Liver (tissue), 9 donors: ENCODE results near the gene CRYGB. TPM values are rescaled to one million over a fixed set of nuclear protein-coding genes. Genes with fewer than 3 reads are reported as not detected.
"Not testable (repeated sequence)": the region's sequence is repeated elsewhere in the genome, so short reads cannot be mapped to it uniquely, and the experiment has no call there.

ENCODE experiments used
- DNase-seq: peaks from one replicate; pipeline ENCODE4 v3.0.0-alpha.2; 2017; ENCODE audit warnings: low spot score
- H3K27ac ChIP-seq, 2 donors: one replicate each; pipeline ENCODE4 v1.7.0; 2013; ENCODE audit warnings: inconsistent platforms in 2 of 2, low read length in 2 of 2, control low read depth in 1 of 2, low read depth in 1 of 2, mild to moderate bottlenecking in 1 of 2
- H3K27me3 ChIP-seq, 4 donors: one replicate each; pipeline versions ENCODE4 v1.6.1 to v1.7.0; 2013; ENCODE audit warnings: low read length in 3 of 4, inconsistent platforms in 1 of 4, mild to moderate bottlenecking in 1 of 4, moderate library complexity in 1 of 4; ENCODE audit not compliant: control insufficient read depth in 4 of 4, insufficient read depth in 4 of 4
- H3K36me3 ChIP-seq, 4 donors: one replicate each; pipeline versions ENCODE4 v1.6.1 to v1.7.0; 2013; ENCODE audit warnings: low read length in 3 of 4, mild to moderate bottlenecking in 3 of 4, low read depth in 1 of 4, moderate library complexity in 1 of 4; ENCODE audit not compliant: control insufficient read depth in 4 of 4, insufficient read depth in 3 of 4
- H3K4me1 ChIP-seq, 4 donors: one replicate each; pipeline versions ENCODE4 v1.6.1 to v1.7.0; 2013; ENCODE audit warnings: low read length in 3 of 4, mild to moderate bottlenecking in 3 of 4, moderate library complexity in 1 of 4; ENCODE audit not compliant: control insufficient read depth in 4 of 4, insufficient read depth in 4 of 4
- H3K4me3 ChIP-seq, 3 donors: one replicate each; pipeline versions ENCODE4 v1.6.1 to v1.7.0; 2013; ENCODE audit warnings: low read length in 3 of 3, control low read depth in 1 of 3, low read depth in 1 of 3, mild to moderate bottlenecking in 1 of 3
- H3K9ac ChIP-seq, 2 donors: one replicate each; pipeline ENCODE4 v1.7.0; 2013; ENCODE audit warnings: low read length in 2 of 2, mild to moderate bottlenecking in 2 of 2, moderate library complexity in 2 of 2, control low read depth in 1 of 2, low read depth in 1 of 2
- H3K9me3 ChIP-seq, 4 donors: one replicate each; pipeline versions ENCODE4 v1.6.1 to v1.7.0; 2013; ENCODE audit warnings: low read length in 3 of 4; ENCODE audit not compliant: control insufficient read depth in 4 of 4
- ATF3 ChIP-seq: IDR thresholded peaks from 2 replicates; pipeline ENCODE4 v1.6.1; 2016; ENCODE audit warnings: antibody characterized with exemption
- CTCF ChIP-seq: fragments of 150-350 bp; IDR thresholded peaks from 2 replicates; pipeline ENCODE4 v1.5.1; 2017; ENCODE audit warnings: improper control_type of control experiment, low read depth, low read length; ENCODE audit not compliant: missing input control
- EGR1 ChIP-seq, 2 donors: IDR thresholded peaks; 2 replicates each; pipeline ENCODE4 v1.6.1; 2016 to 2018; ENCODE audit warnings: antibody characterized with exemption in 2 of 2, low read depth in 2 of 2
- FOXA1 ChIP-seq: IDR thresholded peaks from 2 replicates; pipeline ENCODE4 v1.6.1; 2016; ENCODE audit warnings: antibody characterized with exemption
- HNF4A ChIP-seq, 2 donors: conservative IDR thresholded peaks; 2 replicates each; pipeline ENCODE4 v1.6.1; 2016; ENCODE audit warnings: antibody characterized with exemption in 2 of 2, mild to moderate bottlenecking in 2 of 2
- HNF4G ChIP-seq: IDR thresholded peaks from 2 replicates; pipeline ENCODE4 v1.6.1; 2016; ENCODE audit warnings: antibody characterized with exemption
- JUND ChIP-seq, 2 donors: IDR thresholded peaks; 2 replicates each; pipeline ENCODE4 v1.6.1; 2016; ENCODE audit warnings: antibody characterized with exemption in 2 of 2
- NR2F2 ChIP-seq: IDR thresholded peaks from 2 replicates; pipeline ENCODE4 v1.6.1; 2016; ENCODE audit warnings: antibody characterized with exemption
- RXRA ChIP-seq, 2 donors: IDR thresholded peaks; 2 replicates each; pipeline ENCODE4 v1.6.1; 2017 to 2018; ENCODE audit warnings: antibody characterized with exemption in 2 of 2, mild to moderate bottlenecking in 1 of 2
- TAF1 ChIP-seq: conservative IDR thresholded peaks from 2 replicates; pipeline ENCODE4 v1.6.1; 2016; ENCODE audit warnings: antibody characterized with exemption, mild to moderate bottlenecking
- WGBS: extraction: QIAGEN DNeasy Blood & Tissue Kit; methylation state at CpG from one replicate; pipeline ENCODE4 v1.1.7; 2013; 5-methylcytosine and 5-hydroxymethylcytosine counted together
- polyA plus RNA-seq, 2 donors: library from polyadenylated mRNA; stranded (reverse) in 1 of 2; unstranded in 1 of 2; fragments of 200-250 nt in 1 of 2; fragments of >200 nt in 1 of 2; fragmentation: Nextera tagmentation in 1 of 2; extraction: Ambion mirVana in 1 of 2; gene quantifications; one replicate each; pipeline versions ENCODE4 v1.2.1 to v1.2.3, GENCODE V29; 2013 to 2015
- total RNA-seq, 2 donors: library from RNA; depleted of rRNA; stranded (reverse); fragments of >200 nt; gene quantifications; one replicate each; pipeline ENCODE4 v1.2.3, GENCODE V29; 2014
- TF ChIP-seq, protein P1 (sequence below): IDR thresholded peaks from 2 replicates; pipeline ENCODE4 v1.6.1; 2016; ENCODE audit warnings: antibody characterized with exemption
- TF ChIP-seq, protein P2 (sequence below): IDR thresholded peaks from 2 replicates; pipeline ENCODE4 v1.6.1; 2016; ENCODE audit warnings: antibody characterized with exemption, mild to moderate bottlenecking
- donor health status: healthy.
- donor health status: healthy.
- donor health status: healthy.
- donor health status: healthy.
- donor health status: healthy.

Gene CRYGB
- total and polyA plus RNA-seq, 4 donors: not detected

- Histone ChIP-seq H3K4me3 (no peak overlapping the region), H3K27ac (no peak overlapping the region), H3K9ac (no peak overlapping the region), H3K27me3 (peaks cover 0 to 4% (median 0%) of the 10 kb centered on the region in 4 donors), H3K36me3 (no peaks in the 10 kb centered on the region), H3K4me1 (no peaks in the 10 kb centered on the region), H3K9me3 (no peaks in the 10 kb centered on the region)
- over 99% methylated on average over 3 of the region's 3 CpGs for WGBS
- no peak for DNase-seq
- no peak for TF ChIP-seq HNF4A (conservative IDR thresholded peaks at IDR 0.05)
- no peak for TF ChIP-seq EGR1 (IDR thresholded peaks at IDR 0.05; ENCODE audit: low read depth in 2 of 2)
- no peak for TF ChIP-seq TAF1
- TF ChIP-seq ATF3: no peak
- TF ChIP-seq NR2F2: no peak
Observed at GRCh38 chr2:208118918-208119317, 27.0 kb downstream of the CRYGB start.

DNA sequence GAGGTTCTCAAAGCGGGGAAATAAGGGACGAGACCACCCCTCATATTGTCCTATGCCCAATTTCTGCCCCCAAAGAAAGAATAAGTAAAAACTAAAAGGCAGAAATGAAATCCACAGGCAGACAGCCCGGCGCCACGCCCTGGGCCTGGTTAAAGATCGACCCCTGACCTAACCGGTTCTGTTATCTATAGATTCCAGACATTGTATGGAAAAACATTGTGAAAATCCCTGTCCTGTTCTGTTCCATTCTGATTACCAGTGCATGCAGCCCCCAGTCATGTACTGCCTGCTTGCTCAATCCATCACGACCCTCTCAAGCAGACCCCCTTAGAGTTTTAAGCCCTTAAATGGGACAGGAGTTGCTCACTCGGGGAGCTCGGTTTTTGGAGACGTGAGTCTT lies 28.6 kb downstream of the CRYGB start:
- H3K36me3 ChIP-seq, H3K4me3 ChIP-seq, H3K4me1 ChIP-seq, H3K27me3 ChIP-seq, H3K9ac ChIP-seq, H3K9me3 ChIP-seq, DNase-seq, H3K27ac ChIP-seq: not testable (repeated sequence)
- 91% methylated on average over 11 of the region's 11 CpGs for WGBS

- no peak overlapping the region for H3K4me3 ChIP-seq
- no peak overlapping the region for H3K9ac ChIP-seq
- no peaks in the 10 kb centered on the region for H3K4me1 ChIP-seq
- no peaks in the 10 kb centered on the region for H3K36me3 ChIP-seq
- TF ChIP-seq RXRA (IDR thresholded peaks at IDR 0.05): no peak
- no peak for TF ChIP-seq JUND (IDR thresholded peaks at IDR 0.05)
- no peak for TF ChIP-seq HNF4G
- TF ChIP-seq FOXA1: no peak
- TF ChIP-seq, protein P1, sequence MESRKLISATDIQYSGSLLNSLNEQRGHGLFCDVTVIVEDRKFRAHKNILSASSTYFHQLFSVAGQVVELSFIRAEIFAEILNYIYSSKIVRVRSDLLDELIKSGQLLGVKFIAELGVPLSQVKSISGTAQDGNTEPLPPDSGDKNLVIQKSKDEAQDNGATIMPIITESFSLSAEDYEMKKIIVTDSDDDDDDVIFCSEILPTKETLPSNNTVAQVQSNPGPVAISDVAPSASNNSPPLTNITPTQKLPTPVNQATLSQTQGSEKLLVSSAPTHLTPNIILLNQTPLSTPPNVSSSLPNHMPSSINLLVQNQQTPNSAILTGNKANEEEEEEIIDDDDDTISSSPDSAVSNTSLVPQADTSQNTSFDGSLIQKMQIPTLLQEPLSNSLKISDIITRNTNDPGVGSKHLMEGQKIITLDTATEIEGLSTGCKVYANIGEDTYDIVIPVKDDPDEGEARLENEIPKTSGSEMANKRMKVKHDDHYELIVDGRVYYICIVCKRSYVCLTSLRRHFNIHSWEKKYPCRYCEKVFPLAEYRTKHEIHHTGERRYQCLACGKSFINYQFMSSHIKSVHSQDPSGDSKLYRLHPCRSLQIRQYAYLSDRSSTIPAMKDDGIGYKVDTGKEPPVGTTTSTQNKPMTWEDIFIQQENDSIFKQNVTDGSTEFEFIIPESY: no peak
- TF ChIP-seq HNF4A (conservative IDR thresholded peaks at IDR 0.05): no peak
- TF ChIP-seq EGR1 (IDR thresholded peaks at IDR 0.05; ENCODE audit: low read depth in 2 of 2): no peak
- TF ChIP-seq, protein P2, sequence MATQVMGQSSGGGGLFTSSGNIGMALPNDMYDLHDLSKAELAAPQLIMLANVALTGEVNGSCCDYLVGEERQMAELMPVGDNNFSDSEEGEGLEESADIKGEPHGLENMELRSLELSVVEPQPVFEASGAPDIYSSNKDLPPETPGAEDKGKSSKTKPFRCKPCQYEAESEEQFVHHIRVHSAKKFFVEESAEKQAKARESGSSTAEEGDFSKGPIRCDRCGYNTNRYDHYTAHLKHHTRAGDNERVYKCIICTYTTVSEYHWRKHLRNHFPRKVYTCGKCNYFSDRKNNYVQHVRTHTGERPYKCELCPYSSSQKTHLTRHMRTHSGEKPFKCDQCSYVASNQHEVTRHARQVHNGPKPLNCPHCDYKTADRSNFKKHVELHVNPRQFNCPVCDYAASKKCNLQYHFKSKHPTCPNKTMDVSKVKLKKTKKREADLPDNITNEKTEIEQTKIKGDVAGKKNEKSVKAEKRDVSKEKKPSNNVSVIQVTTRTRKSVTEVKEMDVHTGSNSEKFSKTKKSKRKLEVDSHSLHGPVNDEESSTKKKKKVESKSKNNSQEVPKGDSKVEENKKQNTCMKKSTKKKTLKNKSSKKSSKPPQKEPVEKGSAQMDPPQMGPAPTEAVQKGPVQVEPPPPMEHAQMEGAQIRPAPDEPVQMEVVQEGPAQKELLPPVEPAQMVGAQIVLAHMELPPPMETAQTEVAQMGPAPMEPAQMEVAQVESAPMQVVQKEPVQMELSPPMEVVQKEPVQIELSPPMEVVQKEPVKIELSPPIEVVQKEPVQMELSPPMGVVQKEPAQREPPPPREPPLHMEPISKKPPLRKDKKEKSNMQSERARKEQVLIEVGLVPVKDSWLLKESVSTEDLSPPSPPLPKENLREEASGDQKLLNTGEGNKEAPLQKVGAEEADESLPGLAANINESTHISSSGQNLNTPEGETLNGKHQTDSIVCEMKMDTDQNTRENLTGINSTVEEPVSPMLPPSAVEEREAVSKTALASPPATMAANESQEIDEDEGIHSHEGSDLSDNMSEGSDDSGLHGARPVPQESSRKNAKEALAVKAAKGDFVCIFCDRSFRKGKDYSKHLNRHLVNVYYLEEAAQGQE: no peak
- TF ChIP-seq NR2F2: no peak
- TF ChIP-seq CTCF: no peak
- no peak for TF ChIP-seq ATF3
- DNase-seq: no peak
- H3K27me3 ChIP-seq: no peaks in the 10 kb centered on the region
- H3K9me3 ChIP-seq: no peaks in the 10 kb centered on the region
- WGBS: 67% methylated on average over 7 of the region's 7 CpGs
- no peak overlapping the region for H3K27ac ChIP-seq
Observed at GRCh38 chr2:208112969-208113368, 33.0 kb downstream of the CRYGB start.

DNA sequence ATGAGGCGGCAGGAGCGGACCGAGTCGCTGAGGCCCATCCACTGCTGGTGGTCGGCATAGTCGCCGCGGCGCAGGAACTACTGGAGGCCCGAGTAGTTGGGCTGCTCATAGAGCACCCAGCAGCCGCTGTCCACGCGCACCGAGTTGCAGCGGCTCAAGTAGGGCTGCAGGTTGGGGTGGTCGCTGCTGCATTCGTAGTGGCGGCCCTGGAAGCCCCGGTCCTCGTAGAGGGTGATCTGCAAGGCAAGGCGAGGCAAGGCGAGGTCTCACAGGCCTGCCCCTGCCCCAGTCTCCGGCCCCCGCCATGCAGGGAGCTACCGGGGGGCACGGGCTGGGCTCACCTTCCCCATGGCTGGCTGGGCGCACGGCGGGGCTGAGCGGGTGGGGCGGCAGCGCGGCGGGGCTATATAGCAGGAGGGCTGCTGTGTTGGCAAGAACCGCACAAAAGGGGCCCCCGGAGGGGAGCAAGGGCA lies 33.6 kb downstream of the CRYGB start:
- DNase-seq, H3K27ac ChIP-seq: not testable (repeated sequence)

More for the DNA sequence above, 33.6 kb downstream of the CRYGB start:
- WGBS: 43% methylated on average over 36 of the region's 36 CpGs
- not testable (repeated sequence) for H3K9me3 ChIP-seq, H3K4me3 ChIP-seq, H3K4me1 ChIP-seq, H3K27me3 ChIP-seq, H3K36me3 ChIP-seq, H3K9ac ChIP-seq
